ENCODE results near the gene ABHD2.

Gene ABHD2

GRCh38 chr15:89178307-89178977 is 90.2 kb downstream of the ABHD2 start:
- Histone ChIP-seq H3K36me3 (ENCODE audit: control insufficient read depth, low read length) (0 out of 2 replicates have a peak, but pooled peaks cover 3% of the 10 kb centered on the region), H3K4me2 (ENCODE audit: low read length) (no peak overlapping the region), H3F3A (ENCODE audit: control insufficient read depth, insufficient read depth) (no peaks in the 10 kb centered on the region), H3K4me3 (ENCODE audit: low read length) (no peak overlapping the region), H3K9me3 (ENCODE audit: control insufficient read depth, insufficient read depth, low read length) (no peaks in the 10 kb centered on the region), H3K27me3 (ENCODE audit: control insufficient read depth, low read length) (no peaks in the 10 kb centered on the region), H4K20me1 (ENCODE audit: control insufficient read depth, insufficient read depth, low read depth, low read length) (no peaks in the 10 kb centered on the region), H3K4me1 (ENCODE audit: control insufficient read depth, low read length) (no peaks in the 10 kb centered on the region), H3K79me2 (ENCODE audit: control insufficient read depth, low read length) (no peaks in the 10 kb centered on the region), H3K9me2 (replicated peaks; ENCODE audit: control insufficient read depth, low read length) (no peaks in the 10 kb centered on the region), H3K27ac (ENCODE audit: low read depth, low read length) (no peak overlapping the region)
- TF ChIP-seq CTCF (IDR thresholded peaks at IDR 0.05; ENCODE audit: low read depth, low read length, poor library complexity, severe bottlenecking) = no peak
- TF ChIP-seq EZH2phosphoT487 (IDR thresholded peaks at IDR 0.05; ENCODE audit: borderline replicate concordance, low read length) = no peak

- no peaks in the 10 kb centered on the region for H3K4me1 ChIP-seq (ENCODE audit: control insufficient read depth, low read length)
- H3K79me2 ChIP-seq (ENCODE audit: control insufficient read depth, low read length) = no peaks in the 10 kb centered on the region
- H3F3A ChIP-seq (ENCODE audit: control insufficient read depth, insufficient read depth) = no peaks in the 10 kb centered on the region
- no peak overlapping the region for H3K27ac ChIP-seq (ENCODE audit: low read depth, low read length)
- H3K36me3 ChIP-seq (ENCODE audit: control insufficient read depth, low read length) = 0 out of 2 replicates have a peak, but pooled peaks cover 3% of the 10 kb centered on the region
- H3K27me3 ChIP-seq (ENCODE audit: control insufficient read depth, low read length) = no peaks in the 10 kb centered on the region
- no peaks in the 10 kb centered on the region for H4K20me1 ChIP-seq (ENCODE audit: control insufficient read depth, insufficient read depth, low read depth, low read length)
- H3K4me2 ChIP-seq (ENCODE audit: low read length) = no peak overlapping the region
- no peaks in the 10 kb centered on the region for H3K9me2 ChIP-seq (replicated peaks; ENCODE audit: control insufficient read depth, low read length)
- no peaks in the 10 kb centered on the region for H3K9me3 ChIP-seq (ENCODE audit: control insufficient read depth, insufficient read depth, low read length)
- no peak overlapping the region for H3K4me3 ChIP-seq (ENCODE audit: low read length)
- TF ChIP-seq CTCF (IDR thresholded peaks at IDR 0.05; ENCODE audit: low read depth, low read length, poor library complexity, severe bottlenecking) (no peak), EZH2phosphoT487 (IDR thresholded peaks at IDR 0.05; ENCODE audit: borderline replicate concordance, low read length) (no peak)
Measured at GRCh38 chr15:89179966-89180875, 92.0 kb downstream of the ABHD2 start.

- H3K36me3 ChIP-seq (ENCODE audit: control insufficient read depth, low read length) = no peaks in the 10 kb centered on the region
- no peak overlapping the region for H3K4me3 ChIP-seq (ENCODE audit: low read length)
- no peak for TF ChIP-seq EZH2phosphoT487 (IDR thresholded peaks at IDR 0.05; ENCODE audit: borderline replicate concordance, low read length)
- no peak for TF ChIP-seq CTCF (IDR thresholded peaks at IDR 0.05; ENCODE audit: low read depth, low read length, poor library complexity, severe bottlenecking)
- no peak overlapping the region for H3K4me2 ChIP-seq (ENCODE audit: low read length)
- no peaks in the 10 kb centered on the region for H3K4me1 ChIP-seq (ENCODE audit: control insufficient read depth, low read length)
- no peaks in the 10 kb centered on the region for H3K9me2 ChIP-seq (replicated peaks; ENCODE audit: control insufficient read depth, low read length)
- no peaks in the 10 kb centered on the region for H3K9me3 ChIP-seq (ENCODE audit: control insufficient read depth, insufficient read depth, low read length)
- no peaks in the 10 kb centered on the region for H3F3A ChIP-seq (ENCODE audit: control insufficient read depth, insufficient read depth)
- no peaks in the 10 kb centered on the region for H4K20me1 ChIP-seq (ENCODE audit: control insufficient read depth, insufficient read depth, low read depth, low read length)
- no peak overlapping the region for H3K27ac ChIP-seq (ENCODE audit: low read depth, low read length)
- no peaks in the 10 kb centered on the region for H3K27me3 ChIP-seq (ENCODE audit: control insufficient read depth, low read length)
- H3K79me2 ChIP-seq (ENCODE audit: control insufficient read depth, low read length) = no peaks in the 10 kb centered on the region
Measured at GRCh38 chr15:89184357-89184756, 96.1 kb downstream of the ABHD2 start.

All from DOHH2 (cell line).